Smooth muscle cell (in vitro differentiated cells): ENCODE measurements around the gene PITX1. TPM values are rescaled to one million over a fixed set of nuclear protein-coding genes. Genes with fewer than 3 reads are reported as not detected.

ENCODE experiments used
- DNase-seq: peaks from one replicate; lab custom pipeline; 2025; ENCODE audit not compliant: unreplicated experiment; lab: John Stamatoyannopoulos, UW
- H2AFZ ChIP-seq: fragments of 200-600 bp; sonication (generic); 2 replicates; pipeline ENCODE4 v1.6.0; 2016; ENCODE audit warnings: antibody characterized with exemption, low read depth, mild to moderate bottlenecking
- H3F3A ChIP-seq: fragments of 200-600 bp; sonication (generic); 2 replicates; pipeline ENCODE4 v1.6.0; 2017; ENCODE audit warnings: antibody characterized with exemption, low read depth
- H3K27ac ChIP-seq: fragments of 200-600 bp; sonication (generic); 2 replicates; pipeline ENCODE4 v1.5.1; 2016; ENCODE audit warnings: low read depth, mild to moderate bottlenecking
- H3K27me3 ChIP-seq: fragments of 200-600 bp; sonication (generic); 2 replicates; pipeline ENCODE4 v1.6.1; 2016; ENCODE audit warnings: low read depth, mild to moderate bottlenecking
- H3K36me3 ChIP-seq: fragments of 200-600 bp; sonication (generic); 2 replicates; pipeline ENCODE4 v1.5.1; 2016; ENCODE audit warnings: low read depth
- H3K4me1 ChIP-seq: fragments of 200-600 bp; sonication (generic); 2 replicates; pipeline ENCODE4 v1.5.1; 2016; ENCODE audit warnings: low read depth
- H3K4me2 ChIP-seq: fragments of 200-600 bp; sonication (generic); 2 replicates; pipeline ENCODE4 v1.6.0; 2016; ENCODE audit warnings: mild to moderate bottlenecking
- H3K4me3 ChIP-seq: fragments of 200-600 bp; sonication (generic); 2 replicates; pipeline ENCODE4 v1.5.1; 2016; ENCODE audit warnings: mild to moderate bottlenecking
- H3K79me2 ChIP-seq: fragments of 200-600 bp; sonication (generic); 2 replicates; pipeline ENCODE4 v1.6.0; 2016; ENCODE audit warnings: low read depth, mild to moderate bottlenecking
- H3K9ac ChIP-seq: fragments of 200-600 bp; sonication (generic); 2 replicates; pipeline ENCODE4 v1.6.0; 2016; ENCODE audit warnings: low read depth
- H3K9me3 ChIP-seq: fragments of 200-600 bp; sonication (generic); replicated peaks from 2 replicates; pipeline ENCODE4 v1.5.1; 2016; ENCODE audit warnings: low read depth
- H4K20me1 ChIP-seq: fragments of 200-600 bp; sonication (generic); 2 replicates; pipeline ENCODE4 v1.6.0; 2016; ENCODE audit warnings: low read depth
- WGBS: methylation state at CpG from one replicate; pipeline ENCODE4 v1.1.7; 2016; ENCODE audit warnings: low lambda C conversion rate; 5-methylcytosine and 5-hydroxymethylcytosine counted together
- polyA plus RNA-seq: library from polyadenylated mRNA; unstranded; fragments of >200 nt; fragmentation: Nextera tagmentation; extraction: Ambion mirVana; gene quantifications from 2 replicates; pipeline ENCODE4 v1.2.1, GENCODE V29; 2016
- total RNA-seq: library from RNA; depleted of rRNA; stranded (reverse); fragments of >200 nt; gene quantifications from 2 replicates; pipeline ENCODE4 v1.2.3, GENCODE V29; 2014
- TF ChIP-seq, protein P1 (sequence below): fragments of 200-600 bp; sonication (generic); IDR thresholded peaks from 2 replicates; pipeline ENCODE4 v1.5.1; 2017; ENCODE audit warnings: borderline replicate concordance, mild to moderate bottlenecking, antibody characterized with exemption; ENCODE audit not compliant: insufficient read depth, poor library complexity, severe bottlenecking

Gene PITX1
- total and polyA plus RNA-seq, 2 experiments from 2014 or later: 161 to 473 TPM

DNA sequence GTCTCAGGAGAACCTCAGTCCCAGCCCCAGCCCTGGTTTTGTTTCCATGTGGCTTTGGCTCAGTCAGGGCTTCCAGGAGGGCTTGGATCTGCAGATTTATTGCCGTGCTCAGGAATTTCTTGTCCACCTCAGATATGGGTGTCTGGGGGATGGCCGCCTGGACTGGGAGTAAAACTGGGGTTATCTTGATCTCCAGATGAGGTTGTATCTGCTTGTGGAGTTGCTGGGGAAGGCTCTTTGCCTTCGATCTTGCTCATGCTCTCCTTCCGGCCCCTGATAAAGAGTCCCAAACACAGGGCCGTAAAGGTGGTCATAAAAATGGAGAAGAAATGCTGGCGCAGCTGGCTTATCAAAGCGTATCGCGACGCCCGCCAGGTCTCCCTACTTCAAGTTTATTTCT is 17.8 kb upstream of the PITX1 start:
- Histone ChIP-seq H3K9ac (no peak overlapping the region), H3K9me3 (no peaks in the 10 kb centered on the region), H4K20me1 (no peaks in the 10 kb centered on the region), H3F3A (no peaks in the 10 kb centered on the region), H3K79me2 (no peaks in the 10 kb centered on the region), H3K4me3 (no peak overlapping the region), H3K4me1 (peaks cover 5% of the 10 kb centered on the region), H3K27me3 (peaks cover 25% of the 10 kb centered on the region), H3K36me3 (no peaks in the 10 kb centered on the region), H2AFZ (no peak overlapping the region), H3K27ac (no peak overlapping the region), H3K4me2 (no peak overlapping the region)
- no peak for DNase-seq
- TF ChIP-seq, protein P1, sequence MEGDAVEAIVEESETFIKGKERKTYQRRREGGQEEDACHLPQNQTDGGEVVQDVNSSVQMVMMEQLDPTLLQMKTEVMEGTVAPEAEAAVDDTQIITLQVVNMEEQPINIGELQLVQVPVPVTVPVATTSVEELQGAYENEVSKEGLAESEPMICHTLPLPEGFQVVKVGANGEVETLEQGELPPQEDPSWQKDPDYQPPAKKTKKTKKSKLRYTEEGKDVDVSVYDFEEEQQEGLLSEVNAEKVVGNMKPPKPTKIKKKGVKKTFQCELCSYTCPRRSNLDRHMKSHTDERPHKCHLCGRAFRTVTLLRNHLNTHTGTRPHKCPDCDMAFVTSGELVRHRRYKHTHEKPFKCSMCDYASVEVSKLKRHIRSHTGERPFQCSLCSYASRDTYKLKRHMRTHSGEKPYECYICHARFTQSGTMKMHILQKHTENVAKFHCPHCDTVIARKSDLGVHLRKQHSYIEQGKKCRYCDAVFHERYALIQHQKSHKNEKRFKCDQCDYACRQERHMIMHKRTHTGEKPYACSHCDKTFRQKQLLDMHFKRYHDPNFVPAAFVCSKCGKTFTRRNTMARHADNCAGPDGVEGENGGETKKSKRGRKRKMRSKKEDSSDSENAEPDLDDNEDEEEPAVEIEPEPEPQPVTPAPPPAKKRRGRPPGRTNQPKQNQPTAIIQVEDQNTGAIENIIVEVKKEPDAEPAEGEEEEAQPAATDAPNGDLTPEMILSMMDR: no peak
- WGBS: 67% methylated on average over 11 of the region's 11 CpGs

DNA sequence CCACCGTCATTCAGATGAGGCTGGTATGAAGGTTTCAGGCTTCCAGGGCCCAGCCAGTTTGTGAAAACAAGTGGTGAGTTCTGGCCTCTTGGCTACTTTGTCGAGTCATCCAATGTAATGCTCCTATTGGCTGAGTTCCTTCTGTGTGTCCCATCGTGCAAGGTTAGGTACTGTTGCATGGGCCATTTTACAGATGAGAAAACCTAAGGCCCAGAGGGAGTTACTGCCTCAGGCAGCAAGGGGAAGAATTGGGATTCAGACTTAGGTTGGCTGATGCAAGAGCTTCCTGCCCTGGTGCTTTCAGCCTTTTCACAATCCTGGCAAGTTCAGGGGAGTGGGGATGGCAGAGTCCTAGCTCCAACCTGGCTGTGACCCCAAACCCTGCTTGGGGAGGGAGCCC is 17.4 kb upstream of the PITX1 start:
- no peak for DNase-seq
- no peaks in the 10 kb centered on the region for H3F3A ChIP-seq
- H2AFZ ChIP-seq: no peak overlapping the region
- no peaks in the 10 kb centered on the region for H3K9me3 ChIP-seq
- no peaks in the 10 kb centered on the region for H4K20me1 ChIP-seq
- peaks cover 5% of the 10 kb centered on the region for H3K4me1 ChIP-seq
- H3K36me3 ChIP-seq: no peaks in the 10 kb centered on the region
- WGBS: 81% methylated on average over 3 of the region's 3 CpGs
- no peak overlapping the region for H3K27ac ChIP-seq
- H3K4me2 ChIP-seq: no peak overlapping the region
- H3K27me3 ChIP-seq: peaks cover 25% of the 10 kb centered on the region
- no peak overlapping the region for H3K9ac ChIP-seq
- TF ChIP-seq, protein P1: no peak
- no peak overlapping the region for H3K4me3 ChIP-seq
- no peaks in the 10 kb centered on the region for H3K79me2 ChIP-seq

DNA sequence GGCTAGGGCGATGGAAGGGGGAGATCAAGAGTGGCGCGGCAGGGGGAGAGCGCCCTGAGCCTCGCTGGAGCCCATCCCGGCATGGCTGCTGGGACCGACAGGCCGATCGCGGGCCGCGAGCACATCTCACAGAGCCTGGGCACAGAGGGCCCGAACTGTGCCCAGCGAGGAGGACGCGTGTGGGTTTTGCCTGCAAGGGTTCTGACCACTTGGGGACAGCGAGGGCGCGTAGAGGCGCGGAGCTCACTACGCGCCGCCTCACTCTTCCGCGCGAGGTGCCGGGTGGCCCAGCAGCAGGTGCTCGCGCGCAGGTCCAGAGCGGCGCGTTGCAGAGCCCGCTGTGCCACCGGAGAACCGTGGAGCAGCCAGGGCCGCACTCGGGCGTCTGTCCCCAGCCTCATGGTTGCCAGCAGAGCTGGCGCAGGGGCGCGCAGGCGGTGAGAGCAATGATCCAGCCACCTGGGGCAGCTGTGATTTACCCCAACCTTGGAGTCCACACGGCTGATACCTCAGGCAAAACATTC is 16.3 kb upstream of the PITX1 start:
- Histone ChIP-seq H3K4me1 (peaks cover 5% of the 10 kb centered on the region), H2AFZ (no peak overlapping the region), H3F3A (no peaks in the 10 kb centered on the region), H3K79me2 (no peaks in the 10 kb centered on the region), H3K27ac (no peak overlapping the region), H4K20me1 (no peaks in the 10 kb centered on the region), H3K4me3 (no peak overlapping the region), H3K9ac (no peak overlapping the region), H3K9me3 (no peaks in the 10 kb centered on the region), H3K4me2 (no peak overlapping the region), H3K27me3 (peaks cover 25% of the 10 kb centered on the region), H3K36me3 (no peaks in the 10 kb centered on the region)
- TF ChIP-seq, protein P1: no peak
- 17% methylated on average over 31 of the region's 45 CpGs for WGBS
- no peak for DNase-seq

DNA sequence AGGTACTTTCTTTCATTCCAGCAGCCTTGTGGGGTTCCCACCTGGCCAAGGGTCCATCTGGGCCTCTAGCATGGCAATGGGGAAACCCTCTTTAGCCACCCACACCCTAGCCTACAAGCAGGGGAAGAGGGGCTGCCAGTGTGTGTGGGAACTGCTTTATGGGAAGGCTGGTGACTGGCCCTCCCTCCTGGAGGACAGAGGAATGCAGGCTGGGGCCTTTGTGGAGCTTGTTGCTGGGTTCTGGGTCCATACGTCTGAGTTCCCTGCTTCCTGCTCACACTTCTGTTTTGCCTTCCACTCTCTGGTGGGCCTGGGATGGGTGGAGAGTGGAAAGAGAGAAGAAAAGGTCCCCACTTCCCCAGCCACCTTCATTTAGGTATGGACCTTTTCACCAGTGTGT is 14.9 kb upstream of the PITX1 start:
- TF ChIP-seq, protein P1: no peak
- WGBS: 13% methylated on average over 1 of the region's 1 CpG
- no peaks in the 10 kb centered on the region for H4K20me1 ChIP-seq
- no peaks in the 10 kb centered on the region for H3K36me3 ChIP-seq
- H2AFZ ChIP-seq: no peak overlapping the region
- H3K4me3 ChIP-seq: no peak overlapping the region
- H3K27ac ChIP-seq: no peak overlapping the region
- H3K79me2 ChIP-seq: no peaks in the 10 kb centered on the region
- H3K4me1 ChIP-seq: peaks cover 5% of the 10 kb centered on the region
- H3K9ac ChIP-seq: no peak overlapping the region
- H3K4me2 ChIP-seq: no peak overlapping the region
- no peak for DNase-seq
- H3K9me3 ChIP-seq: no peaks in the 10 kb centered on the region
- H3K27me3 ChIP-seq: peaks cover 30% of the 10 kb centered on the region
- H3F3A ChIP-seq: no peaks in the 10 kb centered on the region
